AG09309 (cell line): Measurements from ENCODE around the gene C9orf85.

Source experiments
- DNase-seq: peaks from one replicate; pipeline ENCODE4 v3.0.0-alpha.2; 2010; ENCODE audit warnings: low read depth
- H3K4me3 ChIP-seq: 2 replicates; pipeline ENCODE4 v1.5.1; 2011; ENCODE audit warnings: mild to moderate bottlenecking, low read depth, low read length, moderate library complexity; ENCODE audit not compliant: control insufficient read depth
- TF ChIP-seq, protein P1 (sequence below): IDR thresholded peaks from 2 replicates; pipeline ENCODE4 v1.5.1; 2011; ENCODE audit warnings: mild to moderate bottlenecking, low read depth, low read length, inconsistent platforms; ENCODE audit not compliant: insufficient read depth, control insufficient read depth; ENCODE audit errors: missing control alignments

Gene C9orf85

GRCh38 chr9:71977003-71977402 lies 65.6 kb downstream of the C9orf85 start:
- no peak for DNase-seq
- H3K4me3 ChIP-seq, result no peak overlapping the region
- TF ChIP-seq, protein P1, sequence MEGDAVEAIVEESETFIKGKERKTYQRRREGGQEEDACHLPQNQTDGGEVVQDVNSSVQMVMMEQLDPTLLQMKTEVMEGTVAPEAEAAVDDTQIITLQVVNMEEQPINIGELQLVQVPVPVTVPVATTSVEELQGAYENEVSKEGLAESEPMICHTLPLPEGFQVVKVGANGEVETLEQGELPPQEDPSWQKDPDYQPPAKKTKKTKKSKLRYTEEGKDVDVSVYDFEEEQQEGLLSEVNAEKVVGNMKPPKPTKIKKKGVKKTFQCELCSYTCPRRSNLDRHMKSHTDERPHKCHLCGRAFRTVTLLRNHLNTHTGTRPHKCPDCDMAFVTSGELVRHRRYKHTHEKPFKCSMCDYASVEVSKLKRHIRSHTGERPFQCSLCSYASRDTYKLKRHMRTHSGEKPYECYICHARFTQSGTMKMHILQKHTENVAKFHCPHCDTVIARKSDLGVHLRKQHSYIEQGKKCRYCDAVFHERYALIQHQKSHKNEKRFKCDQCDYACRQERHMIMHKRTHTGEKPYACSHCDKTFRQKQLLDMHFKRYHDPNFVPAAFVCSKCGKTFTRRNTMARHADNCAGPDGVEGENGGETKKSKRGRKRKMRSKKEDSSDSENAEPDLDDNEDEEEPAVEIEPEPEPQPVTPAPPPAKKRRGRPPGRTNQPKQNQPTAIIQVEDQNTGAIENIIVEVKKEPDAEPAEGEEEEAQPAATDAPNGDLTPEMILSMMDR, result no peak

DNA sequence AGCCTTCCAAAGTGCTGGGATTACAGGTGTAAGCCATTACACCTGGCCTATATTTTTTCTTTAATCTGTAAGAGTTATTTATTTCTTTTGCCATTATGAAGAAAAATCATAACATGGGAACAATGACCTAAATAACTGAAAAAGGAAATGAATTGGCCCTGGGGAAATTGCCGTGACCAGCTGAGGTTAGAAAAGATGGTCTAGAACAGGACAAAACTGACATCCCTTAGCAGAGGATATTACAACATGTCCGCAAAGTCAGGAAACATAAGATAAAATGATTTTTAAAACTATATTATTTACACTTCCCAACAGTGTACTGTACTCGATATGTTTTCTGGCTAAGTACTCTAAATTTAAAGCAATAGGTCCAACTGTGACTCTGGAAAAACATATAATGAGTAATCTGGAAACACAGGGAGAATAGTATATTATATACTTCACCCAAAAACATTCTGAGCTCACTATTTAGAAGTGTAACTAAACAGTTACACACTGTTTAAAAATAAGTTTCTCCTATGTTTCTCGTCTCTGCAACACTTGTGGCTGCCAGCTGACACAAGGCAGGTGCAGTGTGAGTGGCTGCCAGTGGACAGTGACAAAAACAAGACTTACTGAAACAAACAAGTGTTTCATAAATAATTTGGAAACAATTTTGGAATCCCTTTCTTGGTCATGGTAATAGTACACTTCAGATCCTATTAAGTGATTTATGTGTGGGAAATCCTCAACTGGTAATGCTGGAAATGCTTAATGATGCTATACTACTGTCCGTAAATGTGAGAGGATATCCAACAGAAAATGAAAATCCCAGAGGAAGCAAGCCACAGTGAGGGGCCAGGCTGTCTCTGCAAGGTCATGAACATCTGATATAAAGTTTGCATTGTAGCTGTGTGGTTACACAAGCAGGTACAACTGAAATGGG lies 69.1 kb downstream of the C9orf85 start:
- DNase-seq, result no peak
- no peak overlapping the region for H3K4me3 ChIP-seq
- TF ChIP-seq, protein P1, result no peak

- TF ChIP-seq, protein P1, result no peak
- H3K4me3 ChIP-seq, result no peak overlapping the region
- no peak for DNase-seq
Measured at GRCh38 chr9:71981944-71982343, 70.5 kb downstream of the C9orf85 start.

DNA sequence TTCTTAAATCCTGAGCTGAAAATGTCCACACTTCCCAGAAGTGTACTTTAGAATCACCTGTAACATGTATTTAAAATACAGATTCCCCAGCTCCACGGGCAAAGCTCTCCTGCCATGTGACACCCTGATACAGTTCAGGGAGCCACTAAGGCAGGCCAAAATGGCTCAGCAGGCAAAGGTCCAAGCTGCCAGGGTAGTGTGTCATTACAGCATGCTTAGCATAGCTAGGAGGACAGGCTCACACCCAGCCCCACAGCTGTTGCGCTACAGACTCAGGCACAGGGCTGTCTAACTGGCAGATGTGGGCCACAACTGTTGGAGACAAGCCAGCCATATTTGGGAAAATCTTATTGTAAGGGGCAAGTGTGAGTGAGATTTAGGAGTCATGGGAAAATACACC lies 73.0 kb downstream of the C9orf85 start:
- H3K4me3 ChIP-seq, result no peak overlapping the region
- TF ChIP-seq, protein P1, result no peak
- peak; percentile 18 for DNase-seq

GRCh38 chr9:71984831-71985281 lies 73.4 kb downstream of the C9orf85 start:
- no peak overlapping the region for H3K4me3 ChIP-seq
- TF ChIP-seq, protein P1, result no peak
- no peak for DNase-seq

DNA sequence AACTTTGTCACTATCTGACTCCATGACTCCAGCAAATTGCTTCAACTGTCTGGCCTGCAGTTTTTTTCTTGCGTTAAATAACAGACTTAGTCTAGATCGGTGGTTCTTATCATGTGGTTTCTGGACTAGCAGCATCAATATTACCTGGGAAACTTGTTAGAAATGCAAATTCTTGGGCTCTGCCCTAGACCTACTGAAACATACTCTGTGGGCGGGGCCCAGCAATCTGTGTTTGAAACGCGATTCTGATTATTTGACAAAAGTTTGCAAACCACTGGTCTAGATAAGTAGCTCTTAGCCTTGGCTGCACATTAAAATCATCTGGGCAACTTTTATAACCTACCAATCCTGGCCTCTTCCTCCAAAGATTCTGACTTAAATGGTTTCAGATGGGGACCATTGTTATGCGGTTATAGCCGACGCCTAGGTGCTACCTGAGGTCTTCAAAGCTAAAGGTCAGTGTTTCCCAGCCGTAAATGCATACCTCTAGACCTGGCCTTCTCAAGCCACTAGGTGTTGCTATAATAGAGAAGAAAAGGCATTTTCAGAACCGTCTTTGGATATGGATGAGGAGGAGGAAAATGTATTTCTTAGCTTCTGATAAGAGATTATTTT lies 74.0 kb downstream of the C9orf85 start:
- no peak for DNase-seq
- TF ChIP-seq, protein P1, result no peak
- H3K4me3 ChIP-seq, result no peak overlapping the region
